ENCODE data around the gene CCSER2. TPM values are rescaled to one million over a fixed set of nuclear protein-coding genes. Genes with fewer than 3 reads are reported as not detected.

The CCSER2 gene
- total RNA-seq, 1 experiment from 2014 or later, result 23.1 TPM

DNA sequence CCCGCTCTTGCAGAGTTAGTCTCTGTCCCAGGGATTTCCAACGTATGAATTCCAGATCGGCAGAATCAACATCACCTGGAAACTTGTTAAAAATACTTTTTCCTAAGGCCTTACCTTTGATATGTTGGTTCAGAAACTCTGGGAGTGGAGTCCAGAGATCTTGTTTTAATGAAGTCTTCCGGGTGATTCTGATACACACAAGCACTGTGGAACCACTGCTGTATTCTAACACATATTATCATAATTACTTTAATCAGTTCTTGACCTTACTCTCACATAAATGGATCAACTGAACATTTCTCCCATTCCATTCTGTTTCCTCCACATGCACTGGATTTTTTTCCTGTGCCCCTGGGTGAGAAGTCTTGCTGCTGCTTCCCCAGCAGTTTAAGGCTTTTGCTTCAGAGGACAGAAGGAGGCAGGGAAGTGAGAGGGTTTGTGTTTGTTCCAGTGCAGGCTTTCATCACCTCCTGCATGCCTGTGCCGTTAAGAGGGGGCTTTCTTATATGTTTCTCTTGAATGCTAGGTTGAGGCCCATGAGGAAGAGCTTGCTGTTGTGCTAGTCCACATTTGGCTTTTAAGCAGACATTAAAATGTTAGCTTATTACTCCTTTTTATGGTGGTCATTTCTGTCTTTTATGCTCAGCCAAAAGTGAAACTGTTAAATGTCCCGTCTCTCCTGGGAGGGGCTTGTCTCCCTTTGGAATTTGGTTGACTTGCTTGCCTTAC lies 32.4 kb downstream of the CCSER2 start:
- Mint-ChIP-seq H3K9me3 (ENCODE audit: unreplicated experiment) (no peaks in the 10 kb centered on the region), H3K4me3 (ENCODE audit: unreplicated experiment) (peak overlapping the region; percentile 22), H3K27ac (ENCODE audit: unreplicated experiment) (no peak overlapping the region), H3K36me3 (ENCODE audit: insufficient read depth, unreplicated experiment) (no peaks in the 10 kb centered on the region), H3K27me3 (ENCODE audit: insufficient read depth, unreplicated experiment) (no peaks in the 10 kb centered on the region), H3K4me1 (ENCODE audit: low read depth, unreplicated experiment) (peaks cover 15% of the 10 kb centered on the region)
- no peaks in the 10 kb centered on the region for H3K36me3 ChIP-seq (ENCODE audit: control insufficient read depth, insufficient read depth, low read length)
- no peak overlapping the region; the same call in 1 of the 2 replicates for H3K4me3 ChIP-seq (ENCODE audit: low read depth, low read length)
- ChIA-PET CTCF (no interaction called here), POLR2A (no interaction called here)
- BruUV-seq (replicated peaks), result no TSS peak
- TF ChIP-seq, protein P1, sequence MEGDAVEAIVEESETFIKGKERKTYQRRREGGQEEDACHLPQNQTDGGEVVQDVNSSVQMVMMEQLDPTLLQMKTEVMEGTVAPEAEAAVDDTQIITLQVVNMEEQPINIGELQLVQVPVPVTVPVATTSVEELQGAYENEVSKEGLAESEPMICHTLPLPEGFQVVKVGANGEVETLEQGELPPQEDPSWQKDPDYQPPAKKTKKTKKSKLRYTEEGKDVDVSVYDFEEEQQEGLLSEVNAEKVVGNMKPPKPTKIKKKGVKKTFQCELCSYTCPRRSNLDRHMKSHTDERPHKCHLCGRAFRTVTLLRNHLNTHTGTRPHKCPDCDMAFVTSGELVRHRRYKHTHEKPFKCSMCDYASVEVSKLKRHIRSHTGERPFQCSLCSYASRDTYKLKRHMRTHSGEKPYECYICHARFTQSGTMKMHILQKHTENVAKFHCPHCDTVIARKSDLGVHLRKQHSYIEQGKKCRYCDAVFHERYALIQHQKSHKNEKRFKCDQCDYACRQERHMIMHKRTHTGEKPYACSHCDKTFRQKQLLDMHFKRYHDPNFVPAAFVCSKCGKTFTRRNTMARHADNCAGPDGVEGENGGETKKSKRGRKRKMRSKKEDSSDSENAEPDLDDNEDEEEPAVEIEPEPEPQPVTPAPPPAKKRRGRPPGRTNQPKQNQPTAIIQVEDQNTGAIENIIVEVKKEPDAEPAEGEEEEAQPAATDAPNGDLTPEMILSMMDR (IDR thresholded peaks at IDR 0.05; ENCODE audit: insufficient read depth in 1 of 2, low read depth in 1 of 2, low read length in 1 of 2, severe bottlenecking in 1 of 2, unreplicated experiment in 1 of 2), result no peak
- H3K9me3 ChIP-seq, result no peaks in the 10 kb centered on the region
- intact Hi-C loops (cut with micrococcal nuclease; ENCODE audit: unreplicated experiment), result loop anchor here (5.0 kb wide), 1 partner anchor 62 kb away; no protein-coding TSS in a partner anchor
- H3K4me1 ChIP-seq, result 0 out of 2 replicates have a peak, but pooled peaks cover 6% of the 10 kb centered on the region
- DNase-seq, result no peak
- no peaks in the 10 kb centered on the region for H3K27me3 ChIP-seq (replicated peaks; ENCODE audit: control insufficient read depth, insufficient read depth, low read length)

GRCh38 chr10:84365335-84365881 lies 37.0 kb downstream of the CCSER2 start:
- no peak overlapping the region for H3K4me3 Mint-ChIP-seq (ENCODE audit: unreplicated experiment)
- H3K9me3 Mint-ChIP-seq (ENCODE audit: unreplicated experiment), result no peaks in the 10 kb centered on the region
- Histone ChIP-seq H3K4me1 (peaks cover 10% of the 10 kb centered on the region), H3K4me3 (ENCODE audit: low read depth, low read length) (no peak overlapping the region), H3K9me3 (no peaks in the 10 kb centered on the region), H3K36me3 (ENCODE audit: control insufficient read depth, insufficient read depth, low read length) (no peaks in the 10 kb centered on the region), H3K27me3 (replicated peaks; ENCODE audit: control insufficient read depth, insufficient read depth, low read length) (no peaks in the 10 kb centered on the region)
- no TSS peak for BruUV-seq (replicated peaks)
- H3K27ac Mint-ChIP-seq (ENCODE audit: unreplicated experiment), result no peak overlapping the region
- CTCF ChIA-PET, result no interaction called here
- TF ChIP-seq, protein P1 (IDR thresholded peaks at IDR 0.05; ENCODE audit: insufficient read depth in 1 of 2, low read depth in 1 of 2, low read length in 1 of 2, severe bottlenecking in 1 of 2, unreplicated experiment in 1 of 2), result no peak
- intact Hi-C loops (cut with micrococcal nuclease; ENCODE audit: unreplicated experiment), result no loop called here
- DNase-seq, result no peak
- no peaks in the 10 kb centered on the region for H3K27me3 Mint-ChIP-seq (ENCODE audit: insufficient read depth, unreplicated experiment)
- H3K4me1 Mint-ChIP-seq (ENCODE audit: low read depth, unreplicated experiment), result peaks cover 7% of the 10 kb centered on the region
- POLR2A ChIA-PET, result no interaction called here
- no peaks in the 10 kb centered on the region for H3K36me3 Mint-ChIP-seq (ENCODE audit: insufficient read depth, unreplicated experiment)

GRCh38 chr10:84366041-84366440 lies 37.7 kb downstream of the CCSER2 start:
- no peaks in the 10 kb centered on the region for H3K27me3 Mint-ChIP-seq (ENCODE audit: insufficient read depth, unreplicated experiment)
- no peaks in the 10 kb centered on the region for H3K9me3 Mint-ChIP-seq (ENCODE audit: unreplicated experiment)
- ChIA-PET CTCF (no interaction called here), POLR2A (no interaction called here)
- H3K36me3 Mint-ChIP-seq (ENCODE audit: insufficient read depth, unreplicated experiment), result no peaks in the 10 kb centered on the region
- no peaks in the 10 kb centered on the region for H3K27me3 ChIP-seq (replicated peaks; ENCODE audit: control insufficient read depth, insufficient read depth, low read length)
- H3K4me1 ChIP-seq, result peaks cover 10% of the 10 kb centered on the region
- no TSS peak for BruUV-seq (replicated peaks)
- H3K9me3 ChIP-seq, result no peaks in the 10 kb centered on the region
- no peak for DNase-seq
- H3K27ac Mint-ChIP-seq (ENCODE audit: unreplicated experiment), result no peak overlapping the region
- TF ChIP-seq, protein P1 (IDR thresholded peaks at IDR 0.05; ENCODE audit: insufficient read depth in 1 of 2, low read depth in 1 of 2, low read length in 1 of 2, severe bottlenecking in 1 of 2, unreplicated experiment in 1 of 2), result no peak
- H3K4me3 ChIP-seq (ENCODE audit: low read depth, low read length), result no peak overlapping the region
- intact Hi-C loops (cut with micrococcal nuclease; ENCODE audit: unreplicated experiment), result no loop called here
- peaks cover 7% of the 10 kb centered on the region for H3K4me1 Mint-ChIP-seq (ENCODE audit: low read depth, unreplicated experiment)
- no peaks in the 10 kb centered on the region for H3K36me3 ChIP-seq (ENCODE audit: control insufficient read depth, insufficient read depth, low read length)
- H3K4me3 Mint-ChIP-seq (ENCODE audit: unreplicated experiment), result no peak overlapping the region
